KBM-7 (cell line): ENCODE measurements around the gene GZMA.
"Not testable (repeated sequence)": the region's sequence is repeated elsewhere in the genome, so short reads cannot be mapped to it uniquely, and the experiment has no call there.

Source experiments
- DNase-seq: peaks from one replicate; pipeline ENCODE4 v3.0.0-alpha.2; 2015
- in situ Hi-C: fragments of 300-500 bp; cut with MboI; formaldehyde crosslinking; loops from 2 replicates; pipeline ENCODE4 v1.14.3; 2020; ENCODE audit warnings: low sequenced_read_pairs, low pct_unique_long_range_greater_than_20kb, mixed read lengths

GZMA gene

GRCh38 chr5:55102348-55102747 lies at the start of gene GZMA:
GZMA (plus strand) TSS chr5:55102646; CDS start chr5:55102683, 37 bp downstream.
- in situ Hi-C loops, result no loop called here
- peak; percentile 38 for DNase-seq

DNA sequence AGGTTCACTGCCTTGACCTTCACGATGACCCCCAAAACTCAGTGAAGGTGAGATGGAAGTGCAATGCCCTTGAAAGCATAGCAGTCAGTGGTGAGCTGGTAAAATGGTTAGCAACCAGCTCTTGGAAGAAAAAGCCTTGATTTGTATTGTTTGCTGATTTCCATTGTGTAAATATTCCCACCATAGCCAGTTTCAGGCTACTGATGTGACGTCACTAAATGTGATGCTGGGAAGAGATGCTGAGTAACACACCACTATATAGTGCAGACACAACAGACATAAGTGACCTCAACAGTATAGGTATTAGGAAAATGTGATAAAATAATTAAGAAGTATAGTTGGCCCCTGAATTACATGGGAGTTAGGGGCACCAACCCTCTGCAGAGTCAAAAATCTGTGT lies 47.3 kb upstream of the GZMA start:
- in situ Hi-C loops, result no loop called here
- no peak for DNase-seq

GRCh38 chr5:55062039-55062779 lies 40.2 kb upstream of the GZMA start:
- in situ Hi-C loops, result no loop called here
- DNase-seq, result no peak

- no peak for DNase-seq
- in situ Hi-C loops, result no loop called here
These were observed 39.1 kb upstream of the GZMA start for GRCh38 chr5:55063220-55063863.

DNA sequence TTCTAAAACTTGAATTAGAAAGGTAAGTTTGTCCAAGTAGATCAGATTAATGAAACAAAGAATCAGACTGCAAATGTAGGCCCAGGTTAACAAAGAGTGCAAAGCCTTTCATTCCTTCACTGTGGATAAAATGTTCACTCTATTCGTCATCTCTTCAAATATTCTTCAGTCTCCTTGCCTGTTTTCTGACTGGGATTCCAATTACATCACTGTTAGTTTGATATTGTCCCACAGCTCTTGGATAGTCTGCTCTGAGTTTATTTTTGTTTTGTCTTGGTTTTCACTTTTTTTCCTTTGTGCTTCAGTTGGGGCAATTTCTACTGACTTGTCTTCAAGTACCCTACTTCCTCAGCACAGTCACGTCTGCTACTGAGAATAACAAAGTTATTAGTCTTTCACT lies 38.5 kb upstream of the GZMA start:
- in situ Hi-C loops, result no loop called here
- DNase-seq, result no peak

GRCh38 chr5:55064523-55064922 lies 37.9 kb upstream of the GZMA start:
- DNase-seq, result no peak
- in situ Hi-C loops, result no loop called here

GRCh38 chr5:55066277-55066676 lies 36.2 kb upstream of the GZMA start:
- in situ Hi-C loops, result no loop called here
- no peak for DNase-seq

DNA sequence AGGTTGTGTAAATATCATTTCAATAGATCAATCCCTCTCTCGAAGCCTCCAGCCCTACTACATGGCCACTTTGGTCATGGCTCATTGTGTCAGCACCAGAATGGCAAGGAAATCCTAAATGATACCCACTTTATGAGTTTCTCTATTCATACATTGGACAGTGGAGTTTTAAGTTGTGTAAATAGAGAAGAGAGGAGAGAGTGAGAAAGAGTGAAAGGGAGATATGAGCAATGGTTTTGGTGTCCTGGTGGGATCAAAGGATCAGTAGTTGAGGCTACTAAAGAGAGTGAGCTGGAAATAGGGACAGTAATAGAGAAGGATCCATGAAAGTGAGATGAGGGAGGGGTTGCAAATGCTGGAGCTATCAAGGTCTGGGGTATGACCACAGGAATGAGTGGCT lies 31.5 kb upstream of the GZMA start:
- no peak for DNase-seq
- in situ Hi-C loops, result no loop called here

- DNase-seq, result no peak
- in situ Hi-C loops, result no loop called here
These were observed 31.0 kb upstream of the GZMA start for GRCh38 chr5:55071413-55071812.

DNA sequence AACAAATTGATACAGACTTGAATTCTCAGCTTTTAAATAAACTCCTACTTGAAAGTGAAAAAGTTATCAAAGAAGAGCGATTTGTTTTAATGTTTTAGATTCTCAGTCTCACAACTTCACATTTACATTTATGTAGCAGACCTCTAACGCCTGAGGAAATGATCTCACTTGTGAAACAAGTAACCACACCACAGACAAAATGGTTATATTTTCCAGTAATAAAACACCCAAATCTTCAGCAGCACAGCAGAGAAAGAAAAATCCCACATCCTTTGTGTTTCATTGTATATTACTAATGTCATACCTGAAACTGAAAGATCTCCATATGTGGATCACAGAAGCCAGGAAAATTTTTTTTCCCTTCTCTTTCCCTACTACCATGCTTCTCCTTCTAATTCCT lies 29.8 kb upstream of the GZMA start:
- DNase-seq, result no peak
- in situ Hi-C loops, result no loop called here

GRCh38 chr5:55073211-55073610 lies 29.2 kb upstream of the GZMA start:
- in situ Hi-C loops, result no loop called here

GRCh38 chr5:55081541-55081940 lies 20.9 kb upstream of the GZMA start:
- in situ Hi-C loops, result no loop called here
- DNase-seq, result no peak

More at GRCh38 chr5:55073211-55073610, 29.2 kb upstream of the GZMA start:
- DNase-seq, result no peak

GRCh38 chr5:55089301-55089700 lies 13.1 kb upstream of the GZMA start:
- DNase-seq, in situ Hi-C loops: not testable (repeated sequence)

- in situ Hi-C loops, DNase-seq: not testable (repeated sequence)
These were observed 11.4 kb upstream of the GZMA start for GRCh38 chr5:55091011-55091410.

DNA sequence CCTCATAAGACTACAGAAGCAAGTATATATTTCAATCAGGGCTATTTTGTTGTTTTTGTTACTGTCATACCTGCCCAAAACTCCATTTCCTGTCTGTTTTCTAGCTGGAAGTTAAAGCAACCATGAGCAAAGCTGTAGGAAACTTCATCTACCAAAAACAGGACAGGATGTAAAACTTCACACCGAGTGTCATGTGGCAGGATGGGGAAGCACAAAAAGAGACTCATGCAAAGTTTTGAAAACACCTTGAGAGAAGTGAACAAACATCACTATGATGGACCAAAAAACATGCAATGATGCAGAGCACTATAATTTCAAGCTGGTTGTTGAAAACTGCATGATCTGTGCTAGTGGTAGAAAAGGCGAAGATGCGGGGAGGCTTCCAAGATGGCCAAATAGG lies 6.3 kb upstream of the GZMA start:
- no peak for DNase-seq
- in situ Hi-C loops, result no loop called here

- DNase-seq, result no peak
- in situ Hi-C loops, result no loop called here
These were observed 5.6 kb upstream of the GZMA start for GRCh38 chr5:55096861-55097260.

GRCh38 chr5:55101148-55101547 lies 1.3 kb upstream of the GZMA start:
- in situ Hi-C loops, DNase-seq: not testable (repeated sequence)

DNA sequence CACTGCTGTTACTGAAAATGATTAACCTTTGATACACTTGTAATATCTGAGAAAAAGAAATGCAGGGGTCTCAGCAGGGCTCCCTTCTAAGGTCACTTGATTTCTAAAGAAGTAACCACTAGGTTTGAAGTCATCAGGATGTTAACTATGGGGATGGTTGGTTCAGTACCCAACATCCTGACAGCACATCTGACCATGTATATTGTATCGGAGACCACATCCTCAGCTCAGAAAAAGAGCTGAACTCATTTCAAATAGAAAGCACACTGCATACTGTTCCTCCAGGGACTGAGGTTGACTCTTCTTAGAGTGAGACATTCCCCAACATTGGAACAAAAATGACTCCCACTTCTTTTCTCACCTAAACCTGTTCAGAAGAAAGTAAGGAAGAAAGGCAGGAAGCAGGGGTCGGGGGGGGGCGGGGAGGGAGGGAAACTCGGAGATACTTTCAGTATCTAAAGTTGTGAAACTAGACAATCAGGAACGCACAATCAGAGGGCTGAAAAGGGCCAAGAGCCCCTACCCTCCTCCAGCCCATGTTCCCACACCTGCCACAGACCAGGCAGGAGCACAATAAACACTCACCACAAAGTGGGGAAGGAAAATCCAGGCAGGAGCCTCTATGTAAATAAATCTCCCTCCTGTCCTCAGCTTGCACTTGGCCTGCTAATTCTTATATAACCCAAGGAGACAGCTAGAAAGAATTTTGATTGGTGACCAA lies 730 bp upstream of the GZMA start:
- no peak for DNase-seq
- in situ Hi-C loops, result no loop called here

DNA sequence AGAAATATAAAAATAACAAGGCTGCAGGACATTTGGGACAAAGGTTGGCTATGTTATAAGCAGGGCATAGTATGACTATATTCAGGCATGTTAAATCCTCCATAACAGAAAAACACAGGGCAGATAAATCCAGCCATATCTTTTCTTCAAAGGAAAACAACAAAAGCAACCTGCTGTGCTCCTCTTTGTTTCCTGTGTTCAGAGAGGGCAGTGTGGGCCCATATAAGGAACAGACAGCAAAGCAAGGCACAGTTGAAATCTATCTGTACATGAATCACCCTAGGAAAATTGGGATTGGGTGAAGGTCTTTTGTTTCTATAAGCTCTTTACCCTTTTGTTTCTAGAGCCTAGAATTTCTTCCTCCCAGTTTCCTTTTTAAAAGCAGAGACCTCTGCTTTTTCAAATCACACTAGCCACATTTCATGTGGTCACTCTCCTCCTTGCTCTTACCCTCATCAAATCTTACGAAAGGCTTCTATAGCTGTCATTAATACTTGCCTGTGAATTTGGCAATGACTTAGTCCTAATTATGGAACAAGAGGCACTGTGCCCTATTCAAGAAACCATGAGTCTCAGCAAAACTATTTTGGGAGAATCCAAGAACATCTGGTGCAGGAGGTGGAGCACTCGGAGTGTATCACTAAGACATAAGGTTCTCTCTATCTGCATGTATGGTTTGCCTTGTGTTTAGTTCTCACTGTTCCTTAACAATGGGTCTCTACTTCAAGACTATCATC lies 1.8 kb downstream of the GZMA start:
- in situ Hi-C loops, result no loop called here
- no peak for DNase-seq
